Kidney epithelial cell (primary cell): ENCODE results near the gene ADAMTS18. TPM values are rescaled to one million over a fixed set of nuclear protein-coding genes. Genes with fewer than 3 reads are reported as not detected.

Source experiments
- DNase-seq: peaks from one replicate; pipeline ENCODE4 v3.0.0-alpha.2; 2010; ENCODE audit warnings: low read depth
- H3K27me3 ChIP-seq: 2 replicates; pipeline ENCODE4 v1.6.0; 2011; ENCODE audit warnings: low read length; ENCODE audit not compliant: control insufficient read depth, insufficient read depth
- H3K36me3 ChIP-seq: 2 replicates; pipeline ENCODE4 v1.5.1; 2011; ENCODE audit warnings: low read length; ENCODE audit not compliant: control insufficient read depth, insufficient read depth
- H3K4me3 ChIP-seq: 2 replicates; pipeline ENCODE4 v1.5.1; 2011; ENCODE audit warnings: low read depth, mild to moderate bottlenecking, control low read depth, low read length
- CTCF ChIP-seq: IDR thresholded peaks from 2 replicates; pipeline ENCODE4 v1.5.1; 2011; ENCODE audit warnings: mild to moderate bottlenecking, moderate library complexity, low read length, control low read depth, inconsistent platforms; ENCODE audit not compliant: insufficient read depth, poor library complexity, severe bottlenecking
- total RNA-seq: library from RNA; depleted of rRNA; stranded (reverse); fragments of >200 nt; gene quantifications from 2 replicates; pipeline ENCODE4 v1.2.3, GENCODE V29; 2015

ADAMTS18 gene
- total RNA-seq, 1 donor from 2014 or later = 2.0 TPM

GRCh38 chr16:77443357-77444146 is 8.7 kb upstream of the ADAMTS18 start:
- no peak for DNase-seq
- no peak overlapping the region for H3K4me3 ChIP-seq
- H3K27me3 ChIP-seq = no peaks in the 10 kb centered on the region
- no peaks in the 10 kb centered on the region for H3K36me3 ChIP-seq
- no peak for TF ChIP-seq CTCF

- no peak for DNase-seq
- no peak for TF ChIP-seq CTCF
- Histone ChIP-seq H3K4me3 (no peak overlapping the region), H3K36me3 (no peaks in the 10 kb centered on the region), H3K27me3 (no peaks in the 10 kb centered on the region)
Measured at GRCh38 chr16:77442078-77442477, 7.2 kb upstream of the ADAMTS18 start.

- Histone ChIP-seq H3K4me3 (no peak overlapping the region), H3K27me3 (peaks cover 12% of the 10 kb centered on the region), H3K36me3 (no peaks in the 10 kb centered on the region)
- TF ChIP-seq CTCF = no peak
- DNase-seq = no peak
Measured at GRCh38 chr16:77439106-77439505, 4.3 kb upstream of the ADAMTS18 start.

GRCh38 chr16:77437859-77438258 is 3.0 kb upstream of the ADAMTS18 start:
- TF ChIP-seq CTCF = peak; percentile 49
- Histone ChIP-seq H3K4me3 (no peak overlapping the region), H3K36me3 (no peaks in the 10 kb centered on the region), H3K27me3 (peaks cover 12% of the 10 kb centered on the region)
- no peak for DNase-seq

- H3K27me3 ChIP-seq = peaks cover 12% of the 10 kb centered on the region
- no peaks in the 10 kb centered on the region for H3K36me3 ChIP-seq
- TF ChIP-seq CTCF = no peak
- peak overlapping the region; percentile 46 for H3K4me3 ChIP-seq
- no peak for DNase-seq
Measured at GRCh38 chr16:77435272-77435820, 512 bp upstream of the ADAMTS18 start.
